Heart left ventricle (tissue), 16 donors: ENCODE measurements around the gene EN1. TPM values are rescaled to one million over a fixed set of nuclear protein-coding genes. Genes with fewer than 3 reads are reported as not detected.

Source experiments
- ATAC-seq, 4 donors: fragments of 200-7000 bp; cut with Tn5 transposase; one replicate each; pipeline ENCODE4 v1.9.1; 2020 to 2022; ENCODE audit warnings: moderate library complexity in 4 of 4, mild to moderate bottlenecking in 3 of 4, moderate number of reproducible peaks in 1 of 4
- DNase-seq, 5 donors: peaks; one replicate each; pipeline ENCODE4 v3.0.0-alpha.2; 2020
- H3K27ac ChIP-seq, 12 donors: fragments of 200-600 bp; sonication (generic) in 4 of 12; one replicate each; pipeline versions ENCODE4 v1.5.0 to v1.8.0; 2016 to 2022; ENCODE audit warnings: mild to moderate bottlenecking in 2 of 12
- H3K27me3 ChIP-seq, 9 donors: fragments of 200-600 bp; sonication (generic) in 2 of 9; one replicate each; pipeline versions ENCODE4 v1.5.1 to v1.8.0; 2016 to 2022; ENCODE audit warnings: mild to moderate bottlenecking in 3 of 9
- H3K36me3 ChIP-seq, 9 donors: fragments of 200-600 bp; sonication (generic) in 2 of 9; one replicate each; pipeline versions ENCODE4 v1.5.0 to v1.8.0; 2018 to 2022; ENCODE audit warnings: mild to moderate bottlenecking in 2 of 9
- H3K4me1 ChIP-seq, 12 donors: fragments of 200-600 bp; sonication (generic) in 4 of 12; one replicate each; pipeline versions ENCODE4 v1.5.0 to v1.8.0; 2016 to 2022; ENCODE audit warnings: mild to moderate bottlenecking in 3 of 12
- H3K4me3 ChIP-seq, 12 donors: fragments of 200-600 bp; sonication (generic) in 4 of 12; one replicate each; pipeline versions ENCODE4 v1.5.0 to v1.8.0; 2017 to 2022; ENCODE audit warnings: mild to moderate bottlenecking in 9 of 12, moderate library complexity in 4 of 12
- H3K9me3 ChIP-seq, 12 donors: fragments of 200-600 bp; sonication (generic) in 4 of 12; one replicate each; pipeline versions ENCODE4 v1.5.0 to v1.8.0; 2016 to 2022; ENCODE audit warnings: mild to moderate bottlenecking in 1 of 12
- CTCF ChIP-seq, 12 donors: fragments of 200-600 bp; sonication (generic) in 4 of 12; IDR thresholded peaks; one replicate each; pipeline versions ENCODE4 v1.5.0 to v1.8.0; 2018 to 2022; ENCODE audit warnings: antibody characterized with exemption in 12 of 12, mild to moderate bottlenecking in 5 of 12
- POLR2A ChIP-seq, 2 donors: fragments of 450-650 bp; IDR thresholded peaks; one replicate each; pipeline ENCODE4 v1.6.1; 2017; ENCODE audit warnings: antibody characterized with exemption in 2 of 2, mild to moderate bottlenecking in 2 of 2, moderate library complexity in 2 of 2
- WGBS, 4 donors: extraction: QIAGEN DNeasy Blood & Tissue Kit in 2 of 4; methylation state at CpG; one replicate each; pipeline versions ENCODE4 v1.1.5 to v1.1.7; 2013 to 2018; 5-methylcytosine and 5-hydroxymethylcytosine counted together
- intact Hi-C, 10 donors: fragments of 100-400 bp; cut with DNase I; formaldehyde crosslinking; loops; one replicate each; pipeline versions ENCODE4 v1.11.1 to v1.14.2; 2022
- polyA plus RNA-seq, 2 donors: library from polyadenylated mRNA; stranded (reverse); fragments of 200-250 nt; gene quantifications; one replicate each; pipeline ENCODE4 v1.2.3, GENCODE V29; 2013
- total RNA-seq, 9 donors: library from RNA; depleted of rRNA in 2 of 9; stranded (reverse); fragments of >200 nt in 2 of 9; fragmentation: NEBNext Ultra II Directional in 3 of 9; extraction: Animal tissue kit (Norgen Biotek cat#: 25700) in 3 of 9; gene quantifications; one replicate each; pipeline versions ENCODE4 v1.1.0 to v1.2.4, GENCODE V29; 2016 to 2023
- donor health status: ischemic (EF 13 %, LVEDD 7.1; RV severe dilation, severe dysfunction).
- donor health status: healthy with polysubstance abuse.
- donor health status: DM: no; HTN: yes; CAD: no.
- donor health status: DM: no; HTN: no; CAD: no.
- donor health status: ischemic (EF 25% LVEDD 6.9; RV normal size, moderate dysfunction).
- donor health status: ischemic (EF 25% LVEDD 5.7; RV mildly dilated, moderate dysfunction).
- donor health status: healthy.
- donor health status: DM: yes; HTN: yes; CAD: no.
- donor health status: ischemic (EF 35%, LVEDD 5.7; RV mildly dilated, moderate dysfunction).
- donor health status: nonischemic (EF 11% LVEDD 7.7; RV severe dilation, severe dysfunction).
- donor health status: DM: yes; HTN: yes; CAD: no.
- donor health status: PGD.
- donor health status: ischemic (EF 29% LVEDD 5.4; RV normal size, mild dysfunction).
- donor health status: nonischemic (EF 23%, LVEDD 6.1; RV moderate dilation, normal function).

Gene EN1
- total and polyA plus RNA-seq, 11 donors: 0.27 TPM; not detected in 10

GRCh38 chr2:118822572-118822971 is 24.9 kb downstream of the EN1 start:
- intact Hi-C loops: no loop called here
- Histone ChIP-seq H3K4me3 (no peak overlapping the region), H3K27ac (no peak overlapping the region), H3K9me3 (no peaks in the 10 kb centered on the region), H3K4me1 (no peaks in the 10 kb centered on the region), H3K36me3 (no peaks in the 10 kb centered on the region), H3K27me3 (peaks cover 0 to 94% (median 33%) of the 10 kb centered on the region in 9 donors)
- DNase-seq (no peak), ATAC-seq (no peak)
- 1 to 79% (median 60%) methylated on average over 1 of the region's 1 CpG for WGBS, 4 donors
- TF ChIP-seq CTCF (IDR thresholded peaks at IDR 0.05) (no peak), POLR2A (IDR thresholded peaks at IDR 0.05) (no peak)

DNA sequence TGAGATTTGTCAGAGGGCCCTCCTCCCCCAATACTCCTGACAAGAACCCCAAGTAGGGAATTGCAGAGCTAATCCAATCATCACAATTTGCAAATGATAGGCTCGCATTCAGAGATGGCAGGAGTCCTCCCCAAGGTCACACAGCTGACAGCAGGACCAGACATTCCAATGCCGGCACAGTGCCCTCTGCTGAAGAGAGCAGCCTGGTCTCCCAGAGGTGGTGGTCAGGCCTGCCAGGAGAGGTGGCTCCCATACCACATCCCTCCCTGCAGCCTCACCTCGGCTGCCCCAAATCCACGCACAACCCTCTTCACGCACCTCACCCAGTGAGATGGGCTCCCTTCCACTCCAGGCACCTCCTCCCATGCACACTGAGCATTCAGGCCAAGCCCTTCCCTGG is 25.4 kb downstream of the EN1 start:
- no peak for DNase-seq
- TF ChIP-seq POLR2A (IDR thresholded peaks at IDR 0.05) (no peak), CTCF (IDR thresholded peaks at IDR 0.05) (no peak)
- no peaks in the 10 kb centered on the region for H3K4me1 ChIP-seq
- H3K27ac ChIP-seq: no peak overlapping the region
- peaks cover 0 to 94% (median 30%) of the 10 kb centered on the region in 9 donors for H3K27me3 ChIP-seq
- no peak overlapping the region for H3K4me3 ChIP-seq
- intact Hi-C loops: no loop called here
- no peak for ATAC-seq
- H3K9me3 ChIP-seq: no peaks in the 10 kb centered on the region
- WGBS, 4 donors: 66 to 70% (median 68%) methylated on average over 5 of the region's 5 CpGs
- H3K36me3 ChIP-seq: no peaks in the 10 kb centered on the region

DNA sequence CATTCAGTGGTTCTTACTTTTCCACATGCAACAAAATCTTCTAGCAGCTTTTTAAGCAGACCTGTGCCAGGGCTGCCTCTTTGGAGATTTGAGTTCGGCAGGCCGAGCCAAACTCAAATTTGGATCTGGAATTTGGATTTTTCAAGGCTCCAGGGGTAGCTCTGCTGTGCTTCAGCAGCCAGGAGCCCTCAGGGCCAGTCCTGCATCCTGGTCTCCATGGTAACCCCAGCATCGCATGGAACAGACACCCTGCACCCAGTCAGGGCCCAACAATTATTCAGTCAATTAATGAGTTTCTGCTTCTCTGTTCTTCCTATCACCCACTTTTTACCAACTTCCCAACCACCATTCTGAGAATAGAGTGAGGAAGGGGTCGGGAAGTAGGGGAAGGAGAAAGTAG is 30.0 kb downstream of the EN1 start:
- Histone ChIP-seq H3K4me3 (no peak overlapping the region), H3K36me3 (no peaks in the 10 kb centered on the region), H3K27me3 (peaks cover 0 to 98% (median 32%) of the 10 kb centered on the region in 9 donors), H3K4me1 (no peaks in the 10 kb centered on the region), H3K9me3 (no peaks in the 10 kb centered on the region), H3K27ac (no peak overlapping the region)
- DNase-seq (no peak), ATAC-seq (no peak)
- TF ChIP-seq POLR2A (IDR thresholded peaks at IDR 0.05): no peak
- TF ChIP-seq CTCF (IDR thresholded peaks at IDR 0.05): no peak
- 61 to 73% (median 65%) methylated on average over 4 of the region's 4 CpGs for WGBS, 4 donors
- intact Hi-C loops: no loop called here

GRCh38 chr2:118816669-118817068 is 30.8 kb downstream of the EN1 start:
- H3K27me3 ChIP-seq: peaks cover 0 to 95% (median 33%) of the 10 kb centered on the region in 9 donors
- TF ChIP-seq POLR2A (IDR thresholded peaks at IDR 0.05): no peak
- no peak for TF ChIP-seq CTCF (IDR thresholded peaks at IDR 0.05)
- 79 to 88% (median 83%) methylated on average over 4 of the region's 4 CpGs for WGBS, 4 donors
- no peaks in the 10 kb centered on the region for H3K4me1 ChIP-seq
- no peaks in the 10 kb centered on the region for H3K36me3 ChIP-seq
- intact Hi-C loops: no loop called here
- no peak for ATAC-seq
- no peaks in the 10 kb centered on the region for H3K9me3 ChIP-seq
- no peak overlapping the region for H3K27ac ChIP-seq
- DNase-seq: no peak
- no peak overlapping the region for H3K4me3 ChIP-seq
